HG03520 (cell line): ENCODE data around the gene MNS1.
"Not testable (repeated sequence)": the region's sequence is repeated elsewhere in the genome, so short reads cannot be mapped to it uniquely, and the experiment has no call there.

Source experiments
- ATAC-seq: cut with Tn5 transposase; IDR thresholded peaks from one replicate; pipeline ENCODE4 v1.9.1; 2021; ENCODE audit warnings: mild to moderate bottlenecking, moderate library complexity; ENCODE audit not compliant: unreplicated experiment

MNS1 gene

DNA sequence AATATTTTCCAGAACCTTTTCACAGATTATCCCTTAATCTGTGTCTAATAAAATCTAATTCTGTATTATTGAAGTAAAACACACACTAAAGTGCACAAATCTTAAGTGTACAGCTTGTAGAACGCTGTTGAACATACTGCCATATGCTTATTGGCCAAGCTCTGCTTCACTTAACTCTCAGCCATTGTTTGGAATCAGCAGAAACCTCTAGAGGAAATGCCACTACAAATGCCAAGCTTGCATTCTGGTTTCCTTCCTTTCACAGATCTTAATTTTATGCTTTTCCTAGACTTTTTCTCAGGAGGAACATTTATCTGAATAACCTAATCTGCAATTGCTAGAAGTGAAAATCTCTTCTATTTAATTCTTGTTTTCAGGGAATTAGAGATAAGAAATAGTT lies 10.1 kb downstream of the MNS1 start:
- ATAC-seq = no peak

GRCh38 chr15:56445746-56446145 lies 19.2 kb downstream of the MNS1 start:
- no peak for ATAC-seq

DNA sequence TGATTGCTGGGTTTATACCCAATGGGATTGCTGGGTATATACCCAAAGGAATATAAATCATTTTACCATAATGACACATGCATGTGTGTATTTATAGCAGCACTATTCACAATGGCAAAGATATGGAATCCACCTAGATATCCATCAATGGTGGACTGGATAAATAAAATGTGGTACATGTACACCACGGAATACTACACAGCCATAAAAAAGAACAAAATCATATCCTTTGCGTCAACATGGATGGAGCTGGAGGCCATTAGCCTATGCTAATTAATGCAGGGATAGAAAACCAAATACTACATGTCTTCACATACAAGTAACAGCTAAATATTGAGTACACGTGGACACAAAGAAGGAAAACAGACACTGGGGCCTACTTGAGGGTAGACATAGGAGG lies 22.6 kb downstream of the MNS1 start:
- ATAC-seq = no peak

DNA sequence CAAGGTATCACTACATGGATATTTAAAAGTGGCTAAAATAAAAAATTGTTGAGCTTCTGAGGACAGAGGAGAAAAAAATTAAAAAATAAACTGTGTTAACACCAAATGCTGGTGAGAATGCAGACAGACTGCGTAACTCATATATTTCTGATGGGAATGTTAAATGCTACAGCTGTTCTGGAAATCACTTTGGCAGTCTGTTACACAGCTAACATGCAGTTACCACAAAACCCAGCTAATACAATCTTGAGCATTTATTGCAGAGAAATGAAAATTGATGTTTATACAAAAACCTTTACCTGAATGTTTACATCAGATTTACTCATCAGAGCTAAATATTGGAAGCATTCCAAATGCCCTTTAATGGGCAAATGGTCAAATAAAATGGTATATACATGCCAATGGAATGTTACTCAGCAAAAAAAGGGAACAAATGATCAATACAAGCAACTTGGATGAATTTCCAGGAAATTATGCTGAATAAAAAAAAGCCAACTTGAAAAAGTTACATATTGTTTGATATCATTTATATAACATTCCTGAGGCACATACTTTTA lies 24.6 kb downstream of the MNS1 start:
- no peak for ATAC-seq

GRCh38 chr15:56432304-56432703 lies 32.6 kb downstream of the MNS1 start:
- ATAC-seq = no peak

DNA sequence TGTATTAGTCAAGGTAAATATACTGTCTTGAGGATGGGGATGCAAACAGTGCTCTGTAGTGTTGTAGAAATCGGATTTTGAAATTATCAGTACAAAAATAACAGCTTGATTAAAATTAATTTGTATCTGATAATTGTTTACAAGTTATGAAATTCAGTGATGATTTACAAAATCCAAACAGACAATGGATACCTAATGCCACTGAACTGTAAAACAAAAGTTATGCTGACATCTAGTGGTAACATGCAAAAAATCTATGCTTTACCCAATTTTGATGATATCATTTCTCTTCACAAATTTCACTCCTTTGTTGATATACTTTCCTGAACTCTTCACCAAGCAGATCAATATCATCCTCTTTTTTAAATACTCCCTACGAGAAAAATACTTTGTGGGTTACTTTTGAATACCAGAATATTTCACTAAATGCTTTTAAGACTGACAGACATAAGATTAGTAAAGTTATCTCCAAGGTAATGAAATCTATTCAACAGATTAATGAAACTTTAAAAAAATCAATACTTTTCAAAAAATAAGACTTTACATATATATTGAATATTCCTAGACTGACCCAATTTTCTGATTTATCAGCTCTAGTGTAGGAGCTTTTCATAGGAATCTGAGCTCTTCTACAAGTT lies 36.0 kb downstream of the MNS1 start:
- no peak for ATAC-seq

- ATAC-seq = no peak
Observed at GRCh38 chr15:56425976-56426375, 39.0 kb downstream of the MNS1 start.

- no peak for ATAC-seq
Observed at GRCh38 chr15:56425276-56425675, 39.7 kb downstream of the MNS1 start.

DNA sequence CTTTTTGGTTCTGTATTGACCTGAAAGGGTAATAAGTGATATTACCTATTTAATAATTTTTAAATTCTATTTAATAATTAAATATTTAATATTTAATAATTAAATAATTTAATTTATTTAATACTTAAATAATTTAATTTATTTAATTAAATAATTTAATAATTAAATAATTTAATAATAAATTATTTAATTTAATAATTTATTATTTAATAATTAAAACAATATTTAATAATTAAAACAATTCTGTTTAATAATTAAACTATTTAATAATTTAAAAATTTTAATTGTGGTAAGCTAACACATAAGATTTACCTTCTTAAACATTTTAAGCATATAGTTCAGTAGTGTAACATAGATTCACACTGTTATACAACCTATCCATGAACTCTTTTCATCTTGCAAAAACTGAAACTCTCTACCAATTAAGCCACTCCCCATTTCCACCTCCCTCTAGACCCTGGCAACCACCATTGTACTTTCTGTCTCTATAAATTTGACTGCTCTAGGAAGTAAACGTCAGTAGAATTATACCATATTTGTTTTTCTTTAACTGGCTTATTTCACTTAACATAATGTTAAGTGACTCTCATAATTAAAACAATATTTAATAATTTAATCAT lies 51.7 kb downstream of the MNS1 start:
- ATAC-seq = not testable (repeated sequence)

DNA sequence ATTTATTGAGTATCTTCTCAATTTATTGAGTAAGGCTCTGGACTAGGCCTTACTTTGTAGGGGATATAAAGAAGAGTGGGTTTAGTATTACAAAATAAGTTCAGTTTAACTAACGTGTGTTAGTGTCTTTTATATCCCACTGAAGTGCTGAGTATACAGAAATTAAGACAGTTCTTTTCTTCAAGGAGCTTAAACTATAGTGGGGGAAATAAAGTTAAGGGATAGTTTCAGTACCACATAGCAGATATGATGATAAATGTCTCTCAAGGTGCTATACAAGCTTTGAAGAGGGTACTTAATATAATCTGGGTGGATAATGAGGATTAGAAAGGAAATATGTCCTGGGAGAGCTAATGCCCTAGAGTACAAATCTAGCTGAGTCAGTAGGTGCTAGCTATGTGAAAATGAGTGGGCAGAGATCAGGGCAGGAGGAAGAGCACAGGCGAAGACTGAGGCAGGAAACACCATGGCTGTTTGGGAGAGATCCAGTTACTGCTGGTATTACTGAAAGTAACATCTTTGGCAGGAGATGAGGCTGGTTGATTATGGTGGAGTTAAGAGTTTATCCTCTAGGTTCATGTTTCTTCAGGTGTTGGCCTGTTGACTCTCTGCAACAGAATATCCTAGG lies 53.7 kb downstream of the MNS1 start:
- no peak for ATAC-seq

DNA sequence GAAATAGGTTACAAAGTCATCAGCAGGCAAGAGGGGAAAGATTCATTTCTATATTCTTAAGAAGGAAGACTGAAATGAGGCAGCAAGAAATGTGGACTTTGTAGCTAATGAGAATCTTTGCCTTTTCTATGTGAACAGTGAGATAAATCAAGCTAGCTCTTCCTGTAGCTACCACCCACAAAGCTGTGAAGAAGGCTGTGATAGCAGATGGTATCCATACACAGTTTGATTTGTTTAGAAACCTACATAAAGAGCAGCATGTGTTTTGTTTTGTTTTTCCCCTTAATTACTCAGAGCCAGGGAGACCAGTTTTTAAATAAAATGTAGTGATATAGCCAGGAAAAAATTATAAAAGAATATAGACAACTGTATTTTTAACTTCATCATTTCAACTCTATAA lies 54.2 kb downstream of the MNS1 start:
- no peak for ATAC-seq

DNA sequence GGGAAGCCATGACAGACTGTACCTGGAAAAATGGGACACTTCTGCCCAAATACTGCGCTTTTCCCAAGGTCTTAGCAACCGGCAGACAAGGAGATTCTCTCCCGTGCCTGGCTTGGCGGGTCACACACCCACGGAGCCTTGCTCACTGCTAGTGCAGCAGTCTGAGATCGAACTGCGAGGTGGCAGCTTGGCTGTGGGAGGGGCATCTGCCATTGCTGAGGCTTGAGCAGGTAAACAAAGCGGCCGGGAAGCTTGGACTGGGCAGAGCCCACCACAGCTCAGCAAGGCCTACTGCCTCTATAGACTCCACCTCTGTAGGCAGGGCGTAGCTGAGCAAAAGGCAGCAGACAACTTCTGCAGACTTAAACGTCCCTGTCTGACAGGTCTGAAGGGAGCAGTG lies 65.7 kb downstream of the MNS1 start:
- not testable (repeated sequence) for ATAC-seq

GRCh38 chr15:56397325-56397724 lies 67.6 kb downstream of the MNS1 start:
- ATAC-seq = not testable (repeated sequence)

GRCh38 chr15:56394909-56395308 lies 70.0 kb downstream of the MNS1 start:
- no peak for ATAC-seq

- ATAC-seq = no peak
Observed at GRCh38 chr15:56393277-56393676, 71.7 kb downstream of the MNS1 start.

- no peak for ATAC-seq
Observed at GRCh38 chr15:56390739-56391267, 74.1 kb downstream of the MNS1 start.

- ATAC-seq = no peak
Observed at GRCh38 chr15:56385908-56386307, 79.0 kb downstream of the MNS1 start.

- ATAC-seq = no peak
Observed at GRCh38 chr15:56383010-56383409, 81.9 kb downstream of the MNS1 start.
